NCI-H446 treated with DMSO at 0.1 percent for 48 hours (cell line): ENCODE results near the gene PSMB9.

Experiments
- DNase-seq: peaks from one replicate; lab custom pipeline; 2025; lab: John Stamatoyannopoulos, UW

PSMB9 gene

GRCh38 chr6:32905078-32905477 is 51.1 kb downstream of the PSMB9 start:
- DNase-seq = no peak

- DNase-seq = no peak
These were observed 52.5 kb downstream of the PSMB9 start for GRCh38 chr6:32906539-32906938.

GRCh38 chr6:32908897-32909296 is 54.9 kb downstream of the PSMB9 start:
- no peak for DNase-seq
